ENCODE results near the gene UBXN7.
"Not testable (repeated sequence)": the region's sequence is repeated elsewhere in the genome, so short reads cannot be mapped to it uniquely, and the experiment has no call there.

UBXN7 gene

DNA sequence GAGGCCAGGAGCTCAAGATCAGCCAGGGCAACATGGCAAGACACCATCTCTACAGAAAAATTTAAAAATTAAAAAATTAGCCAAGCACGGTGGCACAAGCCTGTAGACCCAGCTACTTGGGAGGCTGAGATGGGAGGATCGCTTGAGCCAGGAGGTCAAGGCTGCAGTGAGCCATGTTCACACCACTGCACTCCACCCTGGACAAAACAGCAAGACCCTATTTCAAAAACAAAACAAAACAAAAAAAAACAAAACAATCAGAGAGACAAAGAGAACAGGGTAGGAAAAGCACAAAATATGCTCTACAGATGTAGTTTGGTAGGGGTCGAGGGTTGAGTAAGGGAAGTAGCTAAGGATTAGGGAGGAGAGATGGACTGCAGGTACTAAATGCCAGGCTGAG, 117.6 kb downstream of the UBXN7 start (continued):
- TF ChIP-seq, protein P1, sequence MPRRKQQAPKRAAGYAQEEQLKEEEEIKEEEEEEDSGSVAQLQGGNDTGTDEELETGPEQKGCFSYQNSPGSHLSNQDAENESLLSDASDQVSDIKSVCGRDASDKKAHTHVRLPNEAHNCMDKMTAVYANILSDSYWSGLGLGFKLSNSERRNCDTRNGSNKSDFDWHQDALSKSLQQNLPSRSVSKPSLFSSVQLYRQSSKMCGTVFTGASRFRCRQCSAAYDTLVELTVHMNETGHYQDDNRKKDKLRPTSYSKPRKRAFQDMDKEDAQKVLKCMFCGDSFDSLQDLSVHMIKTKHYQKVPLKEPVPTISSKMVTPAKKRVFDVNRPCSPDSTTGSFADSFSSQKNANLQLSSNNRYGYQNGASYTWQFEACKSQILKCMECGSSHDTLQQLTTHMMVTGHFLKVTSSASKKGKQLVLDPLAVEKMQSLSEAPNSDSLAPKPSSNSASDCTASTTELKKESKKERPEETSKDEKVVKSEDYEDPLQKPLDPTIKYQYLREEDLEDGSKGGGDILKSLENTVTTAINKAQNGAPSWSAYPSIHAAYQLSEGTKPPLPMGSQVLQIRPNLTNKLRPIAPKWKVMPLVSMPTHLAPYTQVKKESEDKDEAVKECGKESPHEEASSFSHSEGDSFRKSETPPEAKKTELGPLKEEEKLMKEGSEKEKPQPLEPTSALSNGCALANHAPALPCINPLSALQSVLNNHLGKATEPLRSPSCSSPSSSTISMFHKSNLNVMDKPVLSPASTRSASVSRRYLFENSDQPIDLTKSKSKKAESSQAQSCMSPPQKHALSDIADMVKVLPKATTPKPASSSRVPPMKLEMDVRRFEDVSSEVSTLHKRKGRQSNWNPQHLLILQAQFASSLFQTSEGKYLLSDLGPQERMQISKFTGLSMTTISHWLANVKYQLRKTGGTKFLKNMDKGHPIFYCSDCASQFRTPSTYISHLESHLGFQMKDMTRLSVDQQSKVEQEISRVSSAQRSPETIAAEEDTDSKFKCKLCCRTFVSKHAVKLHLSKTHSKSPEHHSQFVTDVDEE (CRISPR knock-in tag; IDR thresholded peaks at IDR 0.05), result no peak

DNA sequence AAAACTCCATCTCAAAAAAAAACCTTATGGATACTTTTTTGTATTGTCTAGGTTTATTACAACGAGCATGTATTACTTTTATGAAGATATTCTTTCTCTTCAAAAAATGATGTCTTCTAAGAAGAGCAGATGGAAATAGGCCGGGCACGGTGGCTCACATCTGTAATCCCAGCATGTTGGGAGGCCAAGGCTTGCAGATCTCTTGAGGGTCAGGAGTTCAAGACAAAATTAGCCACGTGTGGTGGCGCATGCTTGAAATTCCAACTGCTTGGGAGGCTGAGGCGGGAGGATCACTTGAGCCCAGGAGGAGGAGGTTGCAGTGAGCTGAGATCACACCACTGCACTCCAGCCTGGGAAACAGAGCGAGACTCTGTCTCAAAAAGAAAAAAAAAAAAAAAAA, 118.1 kb downstream of the UBXN7 start:
- ATAC-seq, result not testable (repeated sequence)

DNA sequence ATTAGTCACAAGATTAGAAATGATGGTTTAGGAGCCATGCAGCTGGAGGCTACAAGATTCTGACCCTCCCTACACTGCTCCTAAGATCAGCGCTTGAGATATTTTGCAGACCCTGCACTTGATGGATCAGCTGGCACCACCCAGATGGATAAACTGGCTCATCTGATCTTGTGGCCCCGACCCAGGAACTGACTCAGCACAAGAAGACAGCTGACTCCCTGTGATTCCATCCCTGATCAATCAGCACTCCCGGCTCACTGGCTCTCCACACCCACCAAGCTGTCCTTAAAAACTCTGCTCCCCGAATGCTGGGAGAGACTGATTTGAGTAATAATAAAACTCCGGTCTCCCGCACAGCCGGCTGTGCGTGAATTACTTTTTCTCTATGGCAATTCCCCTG, 129.3 kb downstream of the UBXN7 start:
- ATAC-seq, result not testable (repeated sequence)

DNA sequence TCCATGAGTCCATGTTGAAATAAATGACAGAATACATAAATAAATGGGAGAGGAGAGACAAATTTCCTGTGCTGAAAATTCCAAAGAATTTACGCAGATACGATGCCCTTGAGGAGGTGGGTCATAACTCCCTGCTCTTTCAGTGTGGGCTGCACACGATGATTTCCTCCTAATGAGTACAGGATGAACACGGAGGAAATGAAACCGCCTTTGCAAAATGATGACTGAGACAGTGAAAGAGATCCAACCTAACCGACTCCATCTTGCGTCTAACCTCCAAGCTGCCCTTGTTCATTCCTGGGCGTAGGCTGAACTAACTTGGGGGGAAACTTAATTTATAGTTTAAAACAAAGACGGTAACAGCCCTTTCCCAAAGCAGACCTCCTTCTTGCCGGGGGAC, 129.7 kb downstream of the UBXN7 start:
- not testable (repeated sequence) for ATAC-seq

DNA sequence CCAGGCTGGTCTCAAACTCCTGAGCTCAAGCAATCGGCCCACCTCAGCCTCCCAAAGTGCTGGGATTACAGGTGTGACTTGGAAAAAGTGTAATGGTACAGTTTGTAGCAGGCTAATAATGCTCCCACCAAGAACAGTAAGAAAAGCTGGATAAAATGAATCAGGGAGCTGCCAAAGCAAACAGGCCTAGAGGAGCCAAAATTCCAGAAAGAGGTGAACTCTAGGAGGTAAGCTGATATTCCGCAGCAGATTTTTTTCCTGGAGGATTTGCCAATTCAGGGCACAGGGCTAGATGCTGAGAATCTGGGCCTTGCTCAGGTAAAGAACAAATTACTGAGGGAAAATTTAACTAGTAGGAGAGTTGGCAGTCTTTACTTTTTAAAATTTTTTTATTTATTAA, 133.7 kb downstream of the UBXN7 start:
- no peak for ATAC-seq
- no peak for TF ChIP-seq TCF4 (CRISPR knock-in tag; IDR thresholded peaks at IDR 0.05; ENCODE audit: borderline replicate concordance)
- TF ChIP-seq ZNF70 (CRISPR knock-in tag; IDR thresholded peaks at IDR 0.05), result no peak
- no peak for TF ChIP-seq SNAI2 (CRISPR knock-in tag; IDR thresholded peaks at IDR 0.05)
- TF ChIP-seq, protein P2, sequence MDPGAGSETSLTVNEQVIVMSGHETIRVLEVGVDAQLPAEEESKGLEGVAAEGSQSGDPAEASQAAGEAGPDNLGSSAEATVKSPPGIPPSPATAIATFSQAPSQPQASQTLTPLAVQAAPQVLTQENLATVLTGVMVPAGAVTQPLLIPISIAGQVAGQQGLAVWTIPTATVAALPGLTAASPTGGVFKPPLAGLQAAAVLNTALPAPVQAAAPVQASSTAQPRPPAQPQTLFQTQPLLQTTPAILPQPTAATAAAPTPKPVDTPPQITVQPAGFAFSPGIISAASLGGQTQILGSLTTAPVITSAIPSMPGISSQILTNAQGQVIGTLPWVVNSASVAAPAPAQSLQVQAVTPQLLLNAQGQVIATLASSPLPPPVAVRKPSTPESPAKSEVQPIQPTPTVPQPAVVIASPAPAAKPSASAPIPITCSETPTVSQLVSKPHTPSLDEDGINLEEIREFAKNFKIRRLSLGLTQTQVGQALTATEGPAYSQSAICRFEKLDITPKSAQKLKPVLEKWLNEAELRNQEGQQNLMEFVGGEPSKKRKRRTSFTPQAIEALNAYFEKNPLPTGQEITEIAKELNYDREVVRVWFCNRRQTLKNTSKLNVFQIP (CRISPR knock-in tag; IDR thresholded peaks at IDR 0.05; ENCODE audit: borderline replicate concordance, low read depth), result no peak
- TF ChIP-seq, protein P3, sequence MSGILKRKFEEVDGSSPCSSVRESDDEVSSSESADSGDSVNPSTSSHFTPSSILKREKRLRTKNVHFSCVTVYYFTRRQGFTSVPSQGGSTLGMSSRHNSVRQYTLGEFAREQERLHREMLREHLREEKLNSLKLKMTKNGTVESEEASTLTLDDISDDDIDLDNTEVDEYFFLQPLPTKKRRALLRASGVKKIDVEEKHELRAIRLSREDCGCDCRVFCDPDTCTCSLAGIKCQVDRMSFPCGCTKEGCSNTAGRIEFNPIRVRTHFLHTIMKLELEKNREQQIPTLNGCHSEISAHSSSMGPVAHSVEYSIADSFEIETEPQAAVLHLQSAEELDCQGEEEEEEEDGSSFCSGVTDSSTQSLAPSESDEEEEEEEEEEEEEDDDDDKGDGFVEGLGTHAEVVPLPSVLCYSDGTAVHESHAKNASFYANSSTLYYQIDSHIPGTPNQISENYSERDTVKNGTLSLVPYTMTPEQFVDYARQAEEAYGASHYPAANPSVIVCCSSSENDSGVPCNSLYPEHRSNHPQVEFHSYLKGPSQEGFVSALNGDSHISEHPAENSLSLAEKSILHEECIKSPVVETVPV (CRISPR knock-in tag; IDR thresholded peaks at IDR 0.05), result no peak
- TF ChIP-seq CSDC2 (CRISPR knock-in tag; IDR thresholded peaks at IDR 0.05), result no peak
- no peak for TF ChIP-seq GLIS3 (CRISPR knock-in tag; IDR thresholded peaks at IDR 0.05)
- TF ChIP-seq ZFP3 (CRISPR knock-in tag; IDR thresholded peaks at IDR 0.05), result no peak
- no peak for TF ChIP-seq BACH2 (CRISPR knock-in tag; IDR thresholded peaks at IDR 0.05; ENCODE audit: borderline replicate concordance)
- TF ChIP-seq, protein P4, sequence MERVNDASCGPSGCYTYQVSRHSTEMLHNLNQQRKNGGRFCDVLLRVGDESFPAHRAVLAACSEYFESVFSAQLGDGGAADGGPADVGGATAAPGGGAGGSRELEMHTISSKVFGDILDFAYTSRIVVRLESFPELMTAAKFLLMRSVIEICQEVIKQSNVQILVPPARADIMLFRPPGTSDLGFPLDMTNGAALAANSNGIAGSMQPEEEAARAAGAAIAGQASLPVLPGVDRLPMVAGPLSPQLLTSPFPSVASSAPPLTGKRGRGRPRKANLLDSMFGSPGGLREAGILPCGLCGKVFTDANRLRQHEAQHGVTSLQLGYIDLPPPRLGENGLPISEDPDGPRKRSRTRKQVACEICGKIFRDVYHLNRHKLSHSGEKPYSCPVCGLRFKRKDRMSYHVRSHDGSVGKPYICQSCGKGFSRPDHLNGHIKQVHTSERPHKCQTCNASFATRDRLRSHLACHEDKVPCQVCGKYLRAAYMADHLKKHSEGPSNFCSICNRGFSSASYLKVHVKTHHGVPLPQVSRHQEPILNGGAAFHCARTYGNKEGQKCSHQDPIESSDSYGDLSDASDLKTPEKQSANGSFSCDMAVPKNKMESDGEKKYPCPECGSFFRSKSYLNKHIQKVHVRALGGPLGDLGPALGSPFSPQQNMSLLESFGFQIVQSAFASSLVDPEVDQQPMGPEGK (CRISPR knock-in tag; IDR thresholded peaks at IDR 0.05; ENCODE audit: borderline replicate concordance), result no peak
- TF ChIP-seq, protein P5, sequence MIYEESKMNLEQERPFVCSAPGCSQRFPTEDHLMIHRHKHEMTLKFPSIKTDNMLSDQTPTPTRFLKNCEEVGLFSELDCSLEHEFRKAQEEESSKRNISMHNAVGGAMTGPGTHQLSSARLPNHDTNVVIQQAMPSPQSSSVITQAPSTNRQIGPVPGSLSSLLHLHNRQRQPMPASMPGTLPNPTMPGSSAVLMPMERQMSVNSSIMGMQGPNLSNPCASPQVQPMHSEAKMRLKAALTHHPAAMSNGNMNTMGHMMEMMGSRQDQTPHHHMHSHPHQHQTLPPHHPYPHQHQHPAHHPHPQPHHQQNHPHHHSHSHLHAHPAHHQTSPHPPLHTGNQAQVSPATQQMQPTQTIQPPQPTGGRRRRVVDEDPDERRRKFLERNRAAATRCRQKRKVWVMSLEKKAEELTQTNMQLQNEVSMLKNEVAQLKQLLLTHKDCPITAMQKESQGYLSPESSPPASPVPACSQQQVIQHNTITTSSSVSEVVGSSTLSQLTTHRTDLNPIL (CRISPR knock-in tag; IDR thresholded peaks at IDR 0.05; ENCODE audit: low read depth), result no peak
- TF ChIP-seq ZFP30 (CRISPR knock-in tag; IDR thresholded peaks at IDR 0.05), result no peak
- no peak for TF ChIP-seq ARNTL (CRISPR knock-in tag; IDR thresholded peaks at IDR 0.05; ENCODE audit: borderline replicate concordance, low read depth)
- no peak for TF ChIP-seq ESRRG (CRISPR knock-in tag; IDR thresholded peaks at IDR 0.05)
- no peak for TF ChIP-seq PPARA (CRISPR knock-in tag; IDR thresholded peaks at IDR 0.05; ENCODE audit: borderline replicate concordance)
- no peak for TF ChIP-seq ZC3H10 (CRISPR knock-in tag; IDR thresholded peaks at IDR 0.05)
- TF ChIP-seq ZNF8 (CRISPR knock-in tag; IDR thresholded peaks at IDR 0.05), result no peak
- TF ChIP-seq OSR1 (CRISPR knock-in tag; IDR thresholded peaks at IDR 0.05), result no peak
- no peak for TF ChIP-seq ZNF565 (CRISPR knock-in tag; conservative IDR thresholded peaks at IDR 0.05; ENCODE audit: low read depth)
- TF ChIP-seq, protein P1 (CRISPR knock-in tag; IDR thresholded peaks at IDR 0.05), result no peak

Measured in SK-N-SH treated with all-trans-retinoic acid at 6 μM for 48 hours (cell line).